Upper lobe of right lung (tissue), 1 donor: Measurements from ENCODE around the gene STX18. TPM values are rescaled to one million over a fixed set of nuclear protein-coding genes. Genes with fewer than 3 reads are reported as not detected.

Source experiments
- ATAC-seq: fragments of 200-7000 bp; cut with Tn5 transposase; one replicate; pipeline ENCODE4 v1.9.1; 2020; ENCODE audit warnings: mild to moderate bottlenecking, moderate library complexity
- DNase-seq: peaks from one replicate; pipeline ENCODE4 v3.0.0-alpha.2; 2020
- H3K27ac ChIP-seq: fragments of 200-600 bp; one replicate; pipeline ENCODE4 v1.8.0; 2022
- H3K27me3 ChIP-seq: fragments of 200-600 bp; one replicate; pipeline ENCODE4 v1.8.0; 2022; ENCODE audit warnings: mild to moderate bottlenecking
- H3K36me3 ChIP-seq: fragments of 200-600 bp; one replicate; pipeline ENCODE4 v1.8.0; 2022
- H3K4me1 ChIP-seq: fragments of 200-600 bp; one replicate; pipeline ENCODE4 v1.8.0; 2022
- H3K4me3 ChIP-seq: fragments of 200-600 bp; one replicate; pipeline ENCODE4 v1.8.0; 2022; ENCODE audit warnings: mild to moderate bottlenecking
- H3K9me3 ChIP-seq: fragments of 200-600 bp; one replicate; pipeline ENCODE4 v1.8.0; 2022
- intact Hi-C: fragments of 100-400 bp; cut with DNase I; formaldehyde crosslinking; loops from one replicate; pipeline ENCODE4 v1.11.0; 2022
- total RNA-seq: library from RNA; stranded (reverse); fragmentation: NEBNext Ultra II Directional; extraction: Animal tissue kit (Norgen Biotek cat#: 25700); gene quantifications from one replicate; pipeline ENCODE4 v1.2.1, GENCODE V29; 2021
- TF ChIP-seq, protein P1 (sequence below): fragments of 200-600 bp; IDR thresholded peaks from one replicate; pipeline ENCODE4 v1.8.0; 2022; ENCODE audit warnings: antibody characterized with exemption
- donor health status: DM: no; HTN: yes; CAD: no; lungs with severe emphysema.

Gene STX18
- total RNA-seq, 1 donor from 2014 or later, result 22.1 TPM

DNA sequence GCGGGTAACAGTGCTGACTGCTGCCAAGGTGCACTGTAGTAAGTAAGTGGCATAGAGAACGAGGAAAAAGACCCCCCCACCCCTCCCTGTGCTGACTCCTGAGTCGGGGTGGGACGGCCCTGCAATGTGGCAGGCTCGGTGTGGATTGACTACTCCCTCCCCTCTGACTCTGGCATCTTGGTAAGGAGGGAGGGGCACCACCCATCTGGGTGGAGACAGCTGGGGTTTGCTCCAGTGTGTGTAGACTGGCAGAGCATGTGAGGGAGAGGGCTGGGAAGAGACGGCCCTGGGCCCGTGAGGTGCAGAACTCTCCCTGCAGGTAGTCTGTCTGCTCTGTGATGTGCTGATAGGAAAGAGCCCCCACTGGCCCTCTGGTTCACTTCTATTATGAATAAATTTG is 124.0 kb downstream of the STX18 start:
- DNase-seq (peak; percentile 33), ATAC-seq (no peak)
- intact Hi-C loops, result no loop called here
- TF ChIP-seq, protein P1, sequence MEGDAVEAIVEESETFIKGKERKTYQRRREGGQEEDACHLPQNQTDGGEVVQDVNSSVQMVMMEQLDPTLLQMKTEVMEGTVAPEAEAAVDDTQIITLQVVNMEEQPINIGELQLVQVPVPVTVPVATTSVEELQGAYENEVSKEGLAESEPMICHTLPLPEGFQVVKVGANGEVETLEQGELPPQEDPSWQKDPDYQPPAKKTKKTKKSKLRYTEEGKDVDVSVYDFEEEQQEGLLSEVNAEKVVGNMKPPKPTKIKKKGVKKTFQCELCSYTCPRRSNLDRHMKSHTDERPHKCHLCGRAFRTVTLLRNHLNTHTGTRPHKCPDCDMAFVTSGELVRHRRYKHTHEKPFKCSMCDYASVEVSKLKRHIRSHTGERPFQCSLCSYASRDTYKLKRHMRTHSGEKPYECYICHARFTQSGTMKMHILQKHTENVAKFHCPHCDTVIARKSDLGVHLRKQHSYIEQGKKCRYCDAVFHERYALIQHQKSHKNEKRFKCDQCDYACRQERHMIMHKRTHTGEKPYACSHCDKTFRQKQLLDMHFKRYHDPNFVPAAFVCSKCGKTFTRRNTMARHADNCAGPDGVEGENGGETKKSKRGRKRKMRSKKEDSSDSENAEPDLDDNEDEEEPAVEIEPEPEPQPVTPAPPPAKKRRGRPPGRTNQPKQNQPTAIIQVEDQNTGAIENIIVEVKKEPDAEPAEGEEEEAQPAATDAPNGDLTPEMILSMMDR, result no peak
- H3K27me3 ChIP-seq, result no peaks in the 10 kb centered on the region
- H3K4me3 ChIP-seq, result no peak overlapping the region
- H3K36me3 ChIP-seq, result peaks cover 46% of the 10 kb centered on the region
- no peaks in the 10 kb centered on the region for H3K4me1 ChIP-seq
- H3K9me3 ChIP-seq, result no peaks in the 10 kb centered on the region
- H3K27ac ChIP-seq, result no peak overlapping the region

DNA sequence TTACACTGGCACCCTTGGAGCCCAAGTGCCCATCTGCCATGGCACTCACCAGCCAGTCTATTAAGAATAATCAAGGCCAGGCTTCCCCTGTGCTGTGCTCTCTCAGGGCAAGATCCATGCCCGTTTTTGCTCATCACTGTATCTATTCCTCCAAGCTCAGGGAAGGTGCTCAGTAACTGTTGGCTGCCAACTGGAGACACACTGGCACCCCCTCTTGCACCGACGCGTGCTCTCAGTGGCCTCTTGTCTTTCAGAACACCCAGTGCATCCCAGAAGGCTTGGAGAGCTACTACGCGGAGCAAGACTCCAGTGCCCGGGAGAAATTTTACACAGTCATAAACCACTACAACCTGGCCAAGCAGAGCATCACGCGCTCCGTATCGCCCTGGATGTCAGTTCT is 124.9 kb downstream of the STX18 start:
- Histone ChIP-seq H3K4me1 (no peaks in the 10 kb centered on the region), H3K36me3 (peaks cover 37% of the 10 kb centered on the region), H3K9me3 (no peaks in the 10 kb centered on the region), H3K27ac (no peak overlapping the region), H3K4me3 (no peak overlapping the region), H3K27me3 (no peaks in the 10 kb centered on the region)
- peak; percentile 30 for DNase-seq
- ATAC-seq, result no peak
- intact Hi-C loops, result no loop called here
- TF ChIP-seq, protein P1, result no peak

DNA sequence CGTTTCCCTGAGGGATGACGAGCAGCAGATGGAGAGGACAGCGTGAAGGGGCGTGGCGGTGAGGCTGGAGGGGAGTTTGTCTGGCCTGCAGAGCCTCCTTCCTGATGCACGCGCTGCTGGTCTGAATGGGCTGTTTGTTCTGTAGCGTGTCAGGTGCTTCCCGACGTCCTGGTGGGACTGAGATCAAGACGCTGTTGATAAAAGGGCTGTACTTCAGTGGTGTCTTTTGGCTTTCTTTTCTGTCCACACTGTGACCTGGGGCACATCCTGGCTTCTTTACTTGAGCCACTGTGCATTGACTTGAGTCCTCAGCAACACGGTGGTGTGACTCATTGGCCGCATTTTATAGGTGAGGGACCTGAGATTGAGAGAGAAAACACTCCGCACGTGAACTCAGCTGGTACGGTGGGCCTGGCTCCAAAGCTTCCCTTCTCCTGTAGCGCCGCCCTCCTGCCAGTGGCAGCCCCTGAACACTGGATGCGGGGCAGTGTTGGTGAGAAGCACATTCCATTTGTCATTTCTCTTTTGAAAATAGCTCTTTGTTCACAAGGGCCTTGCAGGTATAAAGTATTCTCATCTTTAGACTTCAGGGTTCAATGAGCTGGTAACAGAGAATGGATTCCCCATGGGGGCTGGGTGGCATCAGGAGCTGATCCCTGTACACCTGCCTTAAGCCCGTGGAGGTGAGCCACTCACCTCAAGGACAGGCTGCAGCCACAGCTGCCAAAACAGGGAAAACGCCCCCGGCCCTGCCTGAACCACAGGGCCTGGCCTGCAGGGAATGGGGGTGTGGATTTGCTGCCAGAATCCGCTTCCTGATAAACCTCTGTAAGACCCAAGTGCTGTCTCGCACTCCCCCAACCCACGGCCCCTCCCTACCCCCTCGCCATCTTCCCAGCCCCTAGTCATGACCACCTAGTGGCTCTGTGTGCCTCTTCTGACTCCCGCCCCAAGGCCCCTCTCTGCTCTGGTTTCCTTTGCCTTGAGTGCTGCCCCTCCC is 125.7 kb downstream of the STX18 start:
- peaks cover 28% of the 10 kb centered on the region for H3K36me3 ChIP-seq
- no peak overlapping the region for H3K27ac ChIP-seq
- H3K27me3 ChIP-seq, result no peaks in the 10 kb centered on the region
- intact Hi-C loops, result no loop called here
- no peaks in the 10 kb centered on the region for H3K9me3 ChIP-seq
- no peaks in the 10 kb centered on the region for H3K4me1 ChIP-seq
- TF ChIP-seq, protein P1, result no peak
- no peak overlapping the region for H3K4me3 ChIP-seq
- DNase-seq, result peak; percentile 55
- no peak for ATAC-seq

DNA sequence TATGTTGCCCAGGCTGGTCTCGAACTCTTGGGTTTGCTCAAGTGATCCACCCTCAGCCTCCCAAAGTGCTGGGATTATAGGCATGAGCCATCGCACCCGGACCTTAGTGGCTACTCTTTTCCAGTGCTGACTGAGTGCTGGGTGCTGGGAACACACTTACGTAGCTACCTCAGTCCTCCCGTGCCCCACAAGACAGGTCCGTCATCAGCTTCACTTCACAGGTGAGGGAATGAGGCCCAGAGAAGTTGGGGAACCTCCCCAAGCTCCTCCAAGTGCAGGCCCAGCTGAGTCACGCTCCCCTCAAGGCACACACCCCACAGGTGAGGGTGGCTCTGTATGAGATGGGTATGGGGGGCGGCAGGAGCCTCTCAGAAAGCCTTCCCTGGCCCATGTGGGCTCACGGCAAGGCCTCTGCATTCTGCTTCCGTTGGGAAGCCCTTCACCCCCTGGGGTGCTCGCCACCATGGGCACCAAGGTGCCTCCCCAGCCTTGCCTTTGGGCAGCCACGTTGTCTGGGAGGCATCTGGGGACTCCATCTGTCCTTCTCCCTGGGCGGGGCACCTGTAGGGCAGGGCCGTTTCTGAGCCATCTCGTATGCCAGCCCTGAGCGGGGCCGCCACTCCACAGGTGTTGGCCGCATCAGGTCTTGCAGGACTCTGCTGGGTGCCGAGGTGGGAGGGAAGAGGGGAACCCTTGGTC is 126.6 kb downstream of the STX18 start:
- DNase-seq (peak; percentile 56), ATAC-seq (peak; percentile 6)
- TF ChIP-seq, protein P1, result no peak
- H3K27me3 ChIP-seq, result no peaks in the 10 kb centered on the region
- H3K9me3 ChIP-seq, result no peaks in the 10 kb centered on the region
- H3K27ac ChIP-seq, result no peak overlapping the region
- no peak overlapping the region for H3K4me3 ChIP-seq
- intact Hi-C loops, result no loop called here
- H3K36me3 ChIP-seq, result peaks cover 20% of the 10 kb centered on the region
- H3K4me1 ChIP-seq, result no peaks in the 10 kb centered on the region

- intact Hi-C loops, result no loop called here
- no peaks in the 10 kb centered on the region for H3K4me1 ChIP-seq
- no peak overlapping the region for H3K27ac ChIP-seq
- no peak for DNase-seq
- H3K4me3 ChIP-seq, result no peak overlapping the region
- no peaks in the 10 kb centered on the region for H3K9me3 ChIP-seq
- TF ChIP-seq, protein P1, result no peak
- no peak for ATAC-seq
- no peaks in the 10 kb centered on the region for H3K27me3 ChIP-seq
- peaks cover 5% of the 10 kb centered on the region for H3K36me3 ChIP-seq
These were observed 128.0 kb downstream of the STX18 start for GRCh38 chr4:4413806-4414205.
